Measurements from ENCODE around the gene ZNF234.

GRCh38 chr19:44164327-44164672 is 22.9 kb downstream of the ZNF234 start:
- TF ChIP-seq RARB (CRISPR knock-in tag; IDR thresholded peaks at IDR 0.05) (no peak), SNAI2 (CRISPR knock-in tag; IDR thresholded peaks at IDR 0.05) (no peak), TSHZ2 (CRISPR knock-in tag; IDR thresholded peaks at IDR 0.05) (no peak), ZC3H10 (CRISPR knock-in tag; IDR thresholded peaks at IDR 0.05) (no peak)

Measured in SK-N-SH treated with all-trans-retinoic acid at 6 μM for 48 hours (cell line).